Breast epithelium (tissue), 3 donors: ENCODE results near the gene SAT1.

Source experiments
- POLR2A ChIP-seq: fragments of 450-650 bp; IDR thresholded peaks from one replicate; pipeline ENCODE4 v1.6.1; 2016; ENCODE audit warnings: antibody characterized with exemption, mild to moderate bottlenecking, moderate library complexity
- TF ChIP-seq, protein P1 (sequence below), 3 donors: fragments of 450-650 bp; IDR thresholded peaks; one replicate each; pipeline ENCODE4 v1.5.1; 2016 to 2017; ENCODE audit warnings: antibody characterized with exemption in 3 of 3, mild to moderate bottlenecking in 3 of 3, moderate library complexity in 3 of 3

GRCh38 chrX:23788946-23789345 lies 6.0 kb downstream of the SAT1 start:
- TF ChIP-seq, protein P1, sequence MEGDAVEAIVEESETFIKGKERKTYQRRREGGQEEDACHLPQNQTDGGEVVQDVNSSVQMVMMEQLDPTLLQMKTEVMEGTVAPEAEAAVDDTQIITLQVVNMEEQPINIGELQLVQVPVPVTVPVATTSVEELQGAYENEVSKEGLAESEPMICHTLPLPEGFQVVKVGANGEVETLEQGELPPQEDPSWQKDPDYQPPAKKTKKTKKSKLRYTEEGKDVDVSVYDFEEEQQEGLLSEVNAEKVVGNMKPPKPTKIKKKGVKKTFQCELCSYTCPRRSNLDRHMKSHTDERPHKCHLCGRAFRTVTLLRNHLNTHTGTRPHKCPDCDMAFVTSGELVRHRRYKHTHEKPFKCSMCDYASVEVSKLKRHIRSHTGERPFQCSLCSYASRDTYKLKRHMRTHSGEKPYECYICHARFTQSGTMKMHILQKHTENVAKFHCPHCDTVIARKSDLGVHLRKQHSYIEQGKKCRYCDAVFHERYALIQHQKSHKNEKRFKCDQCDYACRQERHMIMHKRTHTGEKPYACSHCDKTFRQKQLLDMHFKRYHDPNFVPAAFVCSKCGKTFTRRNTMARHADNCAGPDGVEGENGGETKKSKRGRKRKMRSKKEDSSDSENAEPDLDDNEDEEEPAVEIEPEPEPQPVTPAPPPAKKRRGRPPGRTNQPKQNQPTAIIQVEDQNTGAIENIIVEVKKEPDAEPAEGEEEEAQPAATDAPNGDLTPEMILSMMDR (IDR thresholded peaks at IDR 0.05) = no peak
- TF ChIP-seq POLR2A = no peak
